ENCODE data around the gene ADAMTSL3.
"Not testable (repeated sequence)": the region's sequence is repeated elsewhere in the genome, so short reads cannot be mapped to it uniquely, and the experiment has no call there.

The ADAMTSL3 gene

GRCh38 chr15:83697716-83698115, 43.8 kb downstream of the ADAMTSL3 start:
- no peak for DNase-seq (ENCODE audit: low read depth in 1 of 2, low spot score in 1 of 2)

GRCh38 chr15:83698294-83698693, 44.4 kb downstream of the ADAMTSL3 start:
- DNase-seq (ENCODE audit: low read depth in 1 of 2, low spot score in 1 of 2) = no peak

- no peak for DNase-seq (ENCODE audit: low read depth in 1 of 2, low spot score in 1 of 2)
These were observed 45.1 kb downstream of the ADAMTSL3 start for GRCh38 chr15:83699028-83699427.

- no peak for DNase-seq (ENCODE audit: low read depth in 1 of 2, low spot score in 1 of 2)
These were observed 46.2 kb downstream of the ADAMTSL3 start for GRCh38 chr15:83700082-83700481.

- DNase-seq (ENCODE audit: low read depth in 1 of 2, low spot score in 1 of 2) = not testable (repeated sequence)
These were observed 48.4 kb downstream of the ADAMTSL3 start for GRCh38 chr15:83702314-83702713.

GRCh38 chr15:83708328-83708727, 54.4 kb downstream of the ADAMTSL3 start:
- no peak for DNase-seq (ENCODE audit: low read depth in 1 of 2, low spot score in 1 of 2)

- DNase-seq (ENCODE audit: low read depth in 1 of 2, low spot score in 1 of 2) = no peak
These were observed 55.3 kb downstream of the ADAMTSL3 start for GRCh38 chr15:83709241-83709640.

GRCh38 chr15:83709811-83710210, 55.9 kb downstream of the ADAMTSL3 start:
- DNase-seq (ENCODE audit: low read depth in 1 of 2, low spot score in 1 of 2) = no peak

- no peak for DNase-seq (ENCODE audit: low read depth in 1 of 2, low spot score in 1 of 2)
These were observed 56.5 kb downstream of the ADAMTSL3 start for GRCh38 chr15:83710452-83710851.

- no peak for DNase-seq (ENCODE audit: low read depth in 1 of 2, low spot score in 1 of 2)
These were observed 57.3 kb downstream of the ADAMTSL3 start for GRCh38 chr15:83711236-83711635.

- DNase-seq (ENCODE audit: low read depth in 1 of 2, low spot score in 1 of 2) = no peak
These were observed 59.3 kb downstream of the ADAMTSL3 start for GRCh38 chr15:83713242-83713641.

- DNase-seq (ENCODE audit: low read depth in 1 of 2, low spot score in 1 of 2) = no peak
These were observed 61.2 kb downstream of the ADAMTSL3 start for GRCh38 chr15:83714939-83715628.

GRCh38 chr15:83716605-83717004, 62.7 kb downstream of the ADAMTSL3 start:
- no peak for DNase-seq (ENCODE audit: low read depth in 1 of 2, low spot score in 1 of 2)

GRCh38 chr15:83717010-83717409, 63.1 kb downstream of the ADAMTSL3 start:
- no peak for DNase-seq (ENCODE audit: low read depth in 1 of 2, low spot score in 1 of 2)

- no peak for DNase-seq (ENCODE audit: low read depth in 1 of 2, low spot score in 1 of 2)
These were observed 66.5 kb downstream of the ADAMTSL3 start for GRCh38 chr15:83720468-83720867.

- no peak for DNase-seq (ENCODE audit: low read depth in 1 of 2, low spot score in 1 of 2)
These were observed 67.1 kb downstream of the ADAMTSL3 start for GRCh38 chr15:83721031-83721430.

GRCh38 chr15:83721981-83722380, 68.1 kb downstream of the ADAMTSL3 start:
- DNase-seq (ENCODE audit: low read depth in 1 of 2, low spot score in 1 of 2) = no peak

- DNase-seq (ENCODE audit: low read depth in 1 of 2, low spot score in 1 of 2) = no peak
These were observed 69.3 kb downstream of the ADAMTSL3 start for GRCh38 chr15:83723216-83723615.

- DNase-seq (ENCODE audit: low read depth in 1 of 2, low spot score in 1 of 2) = no peak
These were observed 78.3 kb downstream of the ADAMTSL3 start for GRCh38 chr15:83732196-83732595.

- DNase-seq (ENCODE audit: low read depth in 1 of 2, low spot score in 1 of 2) = no peak
These were observed 78.8 kb downstream of the ADAMTSL3 start for GRCh38 chr15:83732770-83733169.

- DNase-seq (ENCODE audit: low read depth in 1 of 2, low spot score in 1 of 2) = no peak
These were observed 79.3 kb downstream of the ADAMTSL3 start for GRCh38 chr15:83733206-83733605.

GRCh38 chr15:83733691-83734090, 79.8 kb downstream of the ADAMTSL3 start:
- DNase-seq (ENCODE audit: low read depth in 1 of 2, low spot score in 1 of 2) = no peak

GRCh38 chr15:83734487-83734886, 80.6 kb downstream of the ADAMTSL3 start:
- no peak for DNase-seq (ENCODE audit: low read depth in 1 of 2, low spot score in 1 of 2)

Data from stimulated activated CD4-positive, alpha-beta T cell treated with anti-CD3 and anti-CD28 coated beads, Interleukin-15, amount 100 ng/mL, for 1 hour (primary cell).